GM18517 (cell line): Measurements from ENCODE around the gene ZGRF1.
A peak's percentile ranks its signal among the peaks of the same experiment; 100 is the strongest.
"Not testable (repeated sequence)": the region's sequence is repeated elsewhere in the genome, so short reads cannot be mapped to it uniquely, and the experiment has no call there.

Experiments
- ATAC-seq: cut with Tn5 transposase; IDR thresholded peaks from one replicate; pipeline ENCODE4 v1.9.1; 2021; ENCODE audit warnings: mild to moderate bottlenecking, moderate library complexity; ENCODE audit not compliant: unreplicated experiment

ZGRF1 gene

GRCh38 chr4:112559053-112559452 is 77.7 kb downstream of the ZGRF1 start:
- ATAC-seq = no peak

- ATAC-seq = no peak
Observed at GRCh38 chr4:112557676-112558411, 78.9 kb downstream of the ZGRF1 start.

- ATAC-seq = not testable (repeated sequence)
Observed at GRCh38 chr4:112554271-112554670, 82.4 kb downstream of the ZGRF1 start.

- no peak for ATAC-seq
Observed at GRCh38 chr4:112552668-112553067, 84.0 kb downstream of the ZGRF1 start.

- ATAC-seq = no peak
Observed at GRCh38 chr4:112550728-112551127, 86.0 kb downstream of the ZGRF1 start.

- ATAC-seq = no peak
Observed at GRCh38 chr4:112546476-112546875, 90.2 kb downstream of the ZGRF1 start.

GRCh38 chr4:112545346-112545745 is 91.4 kb downstream of the ZGRF1 start:
- no peak for ATAC-seq

- ATAC-seq = no peak
Observed at GRCh38 chr4:112540695-112541094, 96.0 kb downstream of the ZGRF1 start.

- no peak for ATAC-seq
Observed at GRCh38 chr4:112536123-112536522, 100.6 kb downstream of the ZGRF1 start.

GRCh38 chr4:112532267-112532666 is 104.4 kb downstream of the ZGRF1 start:
- ATAC-seq = no peak

- ATAC-seq = no peak
Observed at GRCh38 chr4:112531146-112531545, 105.6 kb downstream of the ZGRF1 start.

- ATAC-seq = no peak
Observed at GRCh38 chr4:112526061-112526460, 110.6 kb downstream of the ZGRF1 start.

GRCh38 chr4:112523764-112524505 is 112.8 kb downstream of the ZGRF1 start:
- peak; percentile 76 for ATAC-seq

- peak; percentile 33 for ATAC-seq
Observed at GRCh38 chr4:112523008-112523721, 113.5 kb downstream of the ZGRF1 start.

GRCh38 chr4:112522431-112522830 is 114.3 kb downstream of the ZGRF1 start:
- ATAC-seq = not testable (repeated sequence)

GRCh38 chr4:112521123-112522023 is 115.3 kb downstream of the ZGRF1 start:
- no peak for ATAC-seq

GRCh38 chr4:112520598-112521122 is 116.0 kb downstream of the ZGRF1 start:
- ATAC-seq = no peak

- no peak for ATAC-seq
Observed at GRCh38 chr4:112519689-112520597, 116.8 kb downstream of the ZGRF1 start.

- ATAC-seq = no peak
Observed at GRCh38 chr4:112518675-112519074, 118.0 kb downstream of the ZGRF1 start.
